IPS DF 19.7 (cell line): ENCODE data around the gene ANKRD13B.
"Not testable (repeated sequence)": the region's sequence is repeated elsewhere in the genome, so short reads cannot be mapped to it uniquely, and the experiment has no call there.

Experiments
- DNase-seq: peaks from one replicate; pipeline ENCODE4 v3.0.0-alpha.2; 2013; ENCODE audit warnings: low read depth, low spot score

The ANKRD13B gene

DNA sequence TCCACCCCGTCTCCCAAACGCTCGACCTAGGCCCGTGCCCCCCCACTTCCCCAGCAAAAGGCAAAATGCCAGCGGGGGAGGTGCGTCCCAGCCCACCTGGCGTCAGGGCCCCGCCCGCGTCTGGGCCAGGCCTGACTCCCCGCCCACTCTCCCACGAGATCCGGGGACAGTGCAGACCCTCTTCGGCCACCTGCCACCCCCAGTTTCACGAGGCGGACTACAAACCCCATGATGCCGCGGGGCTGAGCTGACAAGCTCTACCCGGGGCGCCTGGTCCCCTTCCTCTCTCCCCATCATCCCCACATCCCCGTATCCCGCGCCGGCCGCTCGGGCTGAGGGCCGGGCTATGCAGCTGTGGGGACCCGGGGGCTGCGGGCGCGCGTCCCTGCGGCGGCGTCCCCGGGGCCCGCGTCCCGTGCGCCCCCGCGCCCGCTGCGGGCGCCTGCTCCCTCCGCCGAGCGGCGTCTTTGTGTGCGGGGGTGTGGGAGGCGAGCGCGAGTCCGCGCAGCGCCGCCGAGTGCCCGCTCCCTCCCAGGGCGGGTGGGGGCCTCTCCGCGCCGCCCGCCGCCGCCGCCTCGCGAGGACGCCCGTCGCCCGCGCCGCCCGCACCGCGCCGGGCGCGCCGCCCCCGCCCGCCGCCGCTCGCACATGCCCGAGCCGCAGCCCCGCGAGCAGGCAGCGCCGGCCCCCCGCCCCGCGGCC is at the start of gene ANKRD13B:
Gene ANKRD13B, plus strand, starts transcription at position 283 of the 702 bp plus-strand sequence. CDS start 490 bp downstream, outside the sequence.
- no peak for DNase-seq

DNA sequence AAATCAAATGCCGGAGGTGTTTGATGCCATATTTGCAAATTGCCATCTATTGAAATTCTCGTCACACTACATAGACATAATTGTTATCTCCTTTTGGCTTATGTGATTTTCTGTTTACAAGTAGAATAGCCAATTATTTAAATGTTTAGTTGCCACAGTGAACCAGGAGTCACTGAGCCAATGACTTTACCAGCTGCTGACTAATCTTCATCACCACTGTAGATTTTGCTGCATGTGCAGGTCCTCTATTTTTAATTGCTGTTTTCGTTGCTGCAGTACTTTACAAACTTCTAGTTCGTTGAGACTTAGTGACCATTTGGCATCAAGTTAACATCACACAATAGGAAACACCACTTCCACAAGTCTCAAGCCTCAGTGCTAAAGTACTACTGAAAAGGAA is 48.9 kb upstream of the ANKRD13B start:
- no peak for DNase-seq

DNA sequence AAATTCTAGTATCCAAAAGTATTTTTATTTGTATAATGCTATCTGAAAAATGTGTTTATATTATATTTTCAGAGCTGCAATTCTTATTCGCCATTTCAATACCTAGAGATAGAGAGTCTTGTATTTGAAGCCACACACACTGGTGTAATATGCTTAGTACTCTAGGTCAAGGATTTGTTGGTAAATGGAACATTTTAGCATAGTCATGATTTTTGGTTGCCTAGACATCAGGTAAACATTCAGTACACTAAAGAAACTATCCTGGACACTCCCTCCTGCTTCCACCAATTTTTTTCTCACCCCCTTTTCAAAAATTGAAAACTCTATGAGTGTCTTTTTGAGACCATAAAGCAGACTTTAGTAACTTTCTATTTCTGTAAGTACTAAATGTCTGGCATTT is 46.8 kb upstream of the ANKRD13B start:
- DNase-seq: no peak

DNA sequence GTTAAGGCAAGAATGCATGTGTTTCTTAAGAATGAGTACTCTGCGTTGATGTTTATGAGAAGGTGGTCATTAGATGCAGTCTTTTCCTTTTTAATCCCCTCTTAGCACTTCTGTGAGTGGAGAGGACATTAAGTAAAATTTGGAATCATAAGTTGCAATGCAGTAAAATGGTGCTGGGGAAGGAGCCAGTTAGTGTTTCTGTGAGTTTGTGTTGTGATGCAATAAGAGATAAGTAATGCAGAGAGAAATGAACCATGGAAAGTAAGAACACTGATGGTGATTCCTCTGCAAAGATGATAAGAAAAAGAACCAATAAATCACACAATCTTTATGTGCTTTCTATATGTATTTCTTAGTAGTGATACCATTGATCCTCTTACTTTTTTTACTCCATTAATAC is 46.1 kb upstream of the ANKRD13B start:
- DNase-seq: no peak

DNA sequence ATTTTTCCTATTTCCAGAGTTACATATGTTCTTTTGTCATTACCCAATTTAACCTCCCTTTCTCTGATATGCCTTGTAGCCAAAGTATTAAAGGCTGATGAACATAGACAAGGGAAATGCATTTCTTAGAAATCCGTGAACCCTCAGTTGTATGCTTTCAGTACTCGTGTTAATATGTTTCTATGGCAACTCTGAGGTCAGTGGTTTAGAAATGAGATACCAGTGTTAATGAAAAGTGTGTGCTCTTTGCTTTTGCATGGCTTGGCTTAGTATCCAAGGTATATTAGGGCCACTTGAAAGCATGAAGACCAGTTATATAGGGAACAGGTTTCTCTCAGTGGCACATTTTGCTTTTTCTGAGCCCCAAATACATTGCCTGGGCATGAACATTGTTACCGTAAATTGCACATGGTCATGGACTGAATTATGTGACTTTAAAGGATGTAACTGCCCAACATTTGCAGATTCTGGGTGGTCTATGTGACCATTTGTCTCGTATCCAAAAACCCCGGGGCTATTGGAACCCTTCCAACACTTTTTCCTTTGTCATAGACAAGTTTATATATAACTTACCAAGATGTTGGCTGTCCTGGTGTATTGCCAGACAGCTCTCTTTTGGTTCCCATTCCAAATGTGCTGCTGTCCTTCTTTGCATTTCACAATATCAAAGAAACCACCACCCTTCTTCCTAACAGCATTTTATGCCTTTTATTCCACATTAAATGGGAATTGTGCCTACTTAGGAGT is 43.6 kb upstream of the ANKRD13B start:
- no peak for DNase-seq

DNA sequence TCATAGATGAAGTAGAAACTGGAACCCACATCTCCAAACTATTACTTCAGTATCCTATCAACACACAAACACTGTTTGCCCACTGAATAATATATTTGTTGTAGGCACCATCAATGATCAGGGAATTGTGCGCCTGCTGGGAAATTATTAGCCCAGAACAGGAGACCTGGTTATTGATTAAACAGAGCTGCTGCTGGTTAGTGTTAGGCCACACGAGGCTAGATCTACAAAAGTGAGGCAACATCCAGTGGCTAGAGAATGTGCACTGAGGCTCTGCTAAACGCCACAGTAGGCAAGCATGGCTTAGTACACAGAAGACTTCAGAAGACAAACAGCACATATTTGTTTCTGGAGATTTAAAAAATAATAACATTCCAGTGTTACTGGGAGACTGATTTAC is 37.1 kb upstream of the ANKRD13B start:
- DNase-seq: no peak

DNA sequence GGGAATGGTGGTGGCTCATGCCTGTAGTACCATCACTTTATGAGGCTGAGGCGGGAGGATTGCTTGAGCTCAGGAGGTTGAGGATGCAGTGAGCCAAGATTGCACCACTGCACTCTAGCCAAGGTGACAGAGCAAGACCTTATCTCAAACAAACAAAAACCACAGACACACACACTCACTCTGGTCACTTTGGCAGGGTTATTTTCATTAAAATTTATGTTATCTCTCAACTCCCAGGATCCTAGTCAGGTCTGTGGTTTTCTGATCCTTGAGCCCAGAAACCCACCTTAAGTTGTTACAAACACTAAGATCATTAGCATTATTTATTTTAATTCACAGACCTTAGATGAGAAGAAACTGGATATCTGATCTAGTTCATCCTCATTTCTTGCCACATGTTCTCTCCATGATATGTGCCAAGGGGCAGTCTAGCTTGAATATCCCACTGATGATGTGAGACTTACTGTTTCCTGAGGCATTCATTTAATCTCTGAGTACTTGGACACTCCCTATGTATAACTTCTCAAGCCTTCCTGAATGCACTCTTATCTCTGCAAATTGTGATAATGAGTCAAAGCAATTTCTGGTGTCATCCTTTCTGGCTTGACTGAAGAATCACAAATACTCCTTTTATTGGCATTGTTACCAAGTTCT is 35.7 kb upstream of the ANKRD13B start:
- no peak for DNase-seq

DNA sequence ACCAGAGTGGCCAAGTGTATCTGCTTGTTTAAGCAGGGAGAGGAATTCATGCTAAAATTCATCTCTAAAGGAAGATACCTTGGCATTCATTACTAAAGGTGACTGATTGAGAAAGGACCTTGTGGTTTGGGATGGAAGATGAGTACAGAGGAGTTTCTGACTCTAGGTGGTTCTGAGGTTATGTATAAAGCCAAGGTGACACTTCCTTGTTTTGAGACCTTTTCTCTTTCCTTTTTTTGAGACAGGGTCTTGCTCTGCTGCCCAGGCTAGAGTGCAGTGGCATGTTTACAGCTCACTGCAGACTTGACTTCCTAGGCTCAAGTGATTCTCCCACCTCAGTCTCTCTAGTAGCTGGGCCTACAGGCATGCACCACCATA is 35.2 kb upstream of the ANKRD13B start:
- no peak for DNase-seq

DNA sequence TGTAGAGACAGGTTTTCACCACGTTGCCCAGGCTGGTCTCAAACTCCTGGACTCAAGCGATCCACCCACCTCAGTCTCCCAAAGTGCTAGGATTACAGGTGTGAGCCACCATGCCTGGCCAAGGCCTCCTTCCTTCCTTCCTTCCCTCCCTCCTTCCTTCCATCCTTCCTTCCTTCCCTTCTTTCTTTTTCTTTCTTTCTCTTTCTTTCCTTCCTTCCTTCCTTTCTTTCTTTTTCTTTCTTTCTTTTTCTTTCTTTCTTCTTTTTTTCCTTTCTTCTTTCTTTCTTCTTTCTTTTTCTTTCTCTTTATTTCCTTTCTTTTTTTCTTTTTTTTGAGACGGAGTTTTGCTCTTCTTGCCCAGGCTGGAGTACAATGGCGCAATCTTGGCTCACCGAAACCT is 34.8 kb upstream of the ANKRD13B start:
- not testable (repeated sequence) for DNase-seq

DNA sequence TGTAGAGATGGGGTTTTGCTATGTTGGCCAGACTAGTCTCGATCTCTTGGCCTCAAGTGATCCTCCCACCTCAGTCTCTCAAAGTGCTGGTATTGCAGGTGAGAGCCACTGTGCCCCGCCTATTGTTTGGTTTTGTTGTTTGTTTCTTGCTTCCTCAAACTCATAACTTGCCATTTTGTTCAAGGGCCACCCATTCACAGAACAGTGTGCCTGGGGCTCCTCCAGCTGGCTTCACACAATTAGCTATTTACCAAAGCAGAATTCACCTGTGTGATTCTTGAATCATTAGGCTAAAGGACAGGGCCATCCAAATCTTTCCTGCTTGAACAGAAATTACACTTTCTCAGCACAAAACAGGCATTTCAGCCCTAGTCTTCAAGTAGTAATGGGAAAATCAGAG is 33.3 kb upstream of the ANKRD13B start:
- no peak for DNase-seq

DNA sequence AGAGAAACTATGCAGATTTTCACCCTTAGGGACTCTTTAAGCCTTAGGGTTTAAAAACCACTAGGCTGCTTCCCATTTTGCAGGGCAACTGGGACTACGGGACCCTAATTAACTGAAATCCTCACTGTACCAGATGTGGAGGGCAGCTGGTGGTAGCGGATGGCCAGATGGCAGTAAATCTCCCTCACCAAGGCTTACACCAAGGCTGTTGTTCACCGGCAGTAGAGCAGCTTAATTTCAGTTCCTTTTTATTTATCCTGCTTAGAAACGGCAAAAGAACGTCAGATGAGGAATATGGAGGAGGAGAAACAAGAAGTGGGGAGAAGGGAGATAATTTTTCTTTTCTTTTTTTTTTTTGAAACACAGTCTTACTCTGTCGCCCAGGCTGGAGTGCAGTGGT is 32.6 kb upstream of the ANKRD13B start:
- no peak for DNase-seq

DNA sequence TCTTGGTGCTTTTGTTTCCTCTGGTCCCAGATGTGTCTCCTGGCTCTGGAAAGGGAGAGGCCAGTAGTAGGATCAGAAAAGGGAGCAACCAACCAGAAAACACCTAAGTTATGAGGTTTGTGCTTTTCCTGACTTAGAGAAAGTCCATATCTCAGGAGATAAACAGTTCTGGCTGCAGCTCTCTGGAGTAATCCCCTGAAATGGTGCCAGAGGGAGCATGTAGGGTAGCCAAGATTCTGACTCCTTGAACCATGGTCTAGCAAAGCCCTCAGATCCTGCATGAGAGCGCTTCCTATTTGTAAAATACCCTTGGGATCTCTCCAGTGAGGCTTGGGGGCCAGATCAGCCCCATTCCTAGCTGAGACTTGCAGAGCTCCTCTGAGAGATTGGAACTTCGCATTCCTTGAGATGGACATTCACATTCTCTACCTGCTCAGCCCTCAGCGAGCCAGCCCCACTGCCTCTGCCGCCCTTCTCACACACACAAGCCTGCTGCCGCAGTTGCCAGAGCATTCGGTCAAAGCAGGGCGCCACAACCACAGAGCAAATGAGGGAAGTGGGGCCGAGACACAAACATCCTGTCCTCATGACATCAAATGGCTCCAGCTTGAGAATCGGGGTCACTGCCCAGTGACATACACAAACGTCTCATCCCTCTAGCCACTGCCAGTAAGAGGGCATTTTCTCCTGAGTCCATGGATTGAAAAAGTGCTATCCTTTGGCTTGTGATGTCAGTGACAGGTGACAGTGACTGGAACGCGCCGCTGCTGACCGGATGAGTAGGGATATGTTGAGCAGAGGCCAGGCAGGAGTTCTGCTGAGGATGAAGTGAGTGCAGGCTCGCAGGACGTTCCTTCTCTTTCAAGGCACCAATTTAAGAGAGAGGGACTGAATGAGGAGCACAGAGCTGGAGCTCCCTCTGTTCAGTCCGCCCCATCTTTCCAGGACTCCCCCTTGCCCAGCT is 31.1 kb upstream of the ANKRD13B start:
- DNase-seq: no peak

DNA sequence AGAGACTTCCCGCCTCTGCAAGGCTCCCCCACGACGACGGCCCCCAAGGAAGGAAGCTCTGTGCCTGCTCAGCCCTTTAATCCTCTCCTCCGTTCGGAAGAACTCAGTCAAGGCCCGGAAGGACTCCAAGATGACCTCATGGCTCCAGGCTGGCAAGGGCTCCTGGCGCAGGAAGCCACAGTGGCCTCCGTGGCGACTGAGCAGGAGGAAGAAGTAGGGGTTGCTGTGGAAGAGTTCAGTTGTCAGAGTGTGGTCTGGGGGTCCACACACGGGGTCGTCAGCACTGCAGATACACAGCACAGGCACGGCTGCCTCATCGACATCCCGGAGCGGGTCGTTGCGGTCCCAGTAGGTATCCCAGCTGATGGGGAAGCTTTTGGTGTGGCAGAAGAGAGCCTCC is 30.3 kb upstream of the ANKRD13B start:
- no peak for DNase-seq

DNA sequence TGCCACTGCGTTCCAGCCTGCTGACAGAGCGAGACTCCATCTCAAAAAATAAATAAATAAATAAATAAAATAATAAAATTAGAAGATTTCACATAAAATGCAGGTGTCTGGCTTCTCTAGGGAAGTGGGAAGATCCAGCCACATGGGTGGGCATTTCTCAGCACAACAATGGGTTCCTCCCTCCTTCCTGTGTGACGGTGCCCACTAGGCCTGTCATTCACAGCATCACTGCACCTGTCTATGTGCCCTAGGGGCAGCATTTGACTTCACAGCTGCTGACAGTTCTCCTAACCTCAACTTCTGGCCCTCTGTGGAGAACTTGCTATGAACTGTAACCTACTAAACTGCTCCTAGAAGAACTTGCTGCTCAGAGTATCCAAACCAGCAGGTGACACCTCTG is 29.1 kb upstream of the ANKRD13B start:
- no peak for DNase-seq

DNA sequence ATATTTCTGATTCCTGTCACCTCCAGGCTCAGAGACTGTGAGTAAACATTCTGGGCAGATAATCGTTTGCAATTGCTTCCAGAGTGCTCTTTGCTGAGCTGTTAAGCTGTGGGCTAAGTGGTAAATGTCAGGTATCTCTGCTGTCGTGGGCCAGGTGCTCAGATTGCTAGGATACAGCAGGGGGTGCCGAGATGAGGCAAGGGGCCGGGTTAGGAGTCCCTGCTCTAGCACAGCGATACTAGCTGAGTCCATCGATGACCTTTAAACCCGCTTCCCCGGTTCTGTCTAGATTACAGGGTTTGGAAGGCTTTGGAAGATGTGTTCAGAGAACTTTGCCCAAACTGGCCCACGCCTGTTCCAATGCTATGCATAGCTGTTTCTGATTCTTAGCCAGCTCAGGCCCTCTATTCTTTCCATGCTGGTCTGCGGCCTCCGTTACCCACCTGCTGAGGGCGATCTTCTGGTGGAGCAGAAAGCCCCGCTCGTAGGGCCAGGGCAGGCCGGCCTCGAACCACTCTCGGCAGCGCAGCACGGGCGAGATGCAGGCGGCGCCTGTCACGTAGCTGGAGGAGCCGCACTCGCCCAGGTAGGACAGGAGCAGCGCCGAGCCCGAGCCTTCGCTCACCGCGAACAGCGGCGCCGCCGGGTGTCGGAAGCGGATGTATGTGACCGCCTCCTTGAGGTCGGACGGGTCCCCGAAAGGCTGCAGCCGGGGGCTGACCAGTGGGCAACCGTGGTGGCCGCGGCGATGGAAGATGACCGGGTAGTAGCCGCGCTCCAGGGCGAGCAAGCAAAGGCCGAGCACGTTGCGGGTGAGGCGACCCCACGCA is 27.1 kb upstream of the ANKRD13B start:
- no peak for DNase-seq

DNA sequence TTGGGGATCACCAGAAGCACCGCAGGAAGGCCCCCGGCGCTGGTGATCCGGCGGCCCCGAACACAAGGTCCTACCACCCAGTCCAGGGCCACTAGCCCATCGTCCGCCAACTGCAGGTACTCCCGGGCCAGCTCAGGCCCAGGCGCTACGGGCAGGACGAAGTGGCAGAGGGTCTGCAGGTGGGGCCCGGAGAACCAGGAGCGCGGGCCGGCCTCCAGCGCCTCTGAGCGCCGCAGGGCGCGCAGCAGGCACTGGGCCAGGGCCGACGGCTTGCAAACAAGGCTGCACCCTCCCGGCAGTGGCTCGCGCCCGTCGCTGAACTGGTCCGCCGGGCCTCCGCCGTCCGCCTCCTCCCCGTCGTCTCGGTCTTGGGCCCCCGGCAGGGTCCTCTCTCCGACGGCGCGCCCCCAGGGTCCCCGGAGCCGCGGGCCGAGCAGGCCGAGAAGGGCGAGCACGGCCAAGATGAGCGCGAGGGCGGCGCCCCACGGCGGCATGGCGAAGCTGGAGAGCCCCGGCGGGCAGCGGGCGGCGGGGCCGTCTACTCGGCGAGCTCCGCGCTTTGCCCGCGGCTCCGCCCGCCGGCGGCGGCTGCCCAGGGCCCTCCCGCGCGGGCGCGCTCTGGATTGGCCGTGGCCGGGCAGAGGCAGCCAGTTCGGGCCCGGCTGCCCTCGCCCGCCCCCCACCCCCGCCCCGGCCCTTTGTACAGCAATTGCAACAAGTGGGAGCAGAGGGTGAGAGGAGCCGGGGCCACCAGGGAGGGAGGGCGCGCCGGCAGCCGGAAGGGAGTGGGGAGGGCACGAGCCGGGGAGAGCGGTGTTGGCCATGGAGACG is 26.2 kb upstream of the ANKRD13B start, which contains the start of gene ABHD15:
Gene ABHD15, minus strand, starts transcription at position 565 of the 831 bp plus-strand sequence. Its CDS starts 71 bp downstream, at position 494.
- no peak for DNase-seq

DNA sequence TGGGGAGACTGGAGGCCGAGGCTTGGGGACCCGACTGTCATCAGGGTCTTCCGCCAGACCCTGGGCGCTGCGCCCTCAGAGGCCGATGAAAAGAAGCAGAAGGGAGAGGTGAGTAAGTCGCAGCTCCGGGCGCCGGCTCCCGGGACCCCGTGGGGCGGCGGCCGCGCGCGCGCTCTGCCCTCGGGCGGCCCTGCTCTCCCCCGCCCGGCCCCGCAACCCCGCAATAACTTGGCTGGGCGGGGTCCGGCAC is 25.7 kb upstream of the ANKRD13B start:
- no peak for DNase-seq

DNA sequence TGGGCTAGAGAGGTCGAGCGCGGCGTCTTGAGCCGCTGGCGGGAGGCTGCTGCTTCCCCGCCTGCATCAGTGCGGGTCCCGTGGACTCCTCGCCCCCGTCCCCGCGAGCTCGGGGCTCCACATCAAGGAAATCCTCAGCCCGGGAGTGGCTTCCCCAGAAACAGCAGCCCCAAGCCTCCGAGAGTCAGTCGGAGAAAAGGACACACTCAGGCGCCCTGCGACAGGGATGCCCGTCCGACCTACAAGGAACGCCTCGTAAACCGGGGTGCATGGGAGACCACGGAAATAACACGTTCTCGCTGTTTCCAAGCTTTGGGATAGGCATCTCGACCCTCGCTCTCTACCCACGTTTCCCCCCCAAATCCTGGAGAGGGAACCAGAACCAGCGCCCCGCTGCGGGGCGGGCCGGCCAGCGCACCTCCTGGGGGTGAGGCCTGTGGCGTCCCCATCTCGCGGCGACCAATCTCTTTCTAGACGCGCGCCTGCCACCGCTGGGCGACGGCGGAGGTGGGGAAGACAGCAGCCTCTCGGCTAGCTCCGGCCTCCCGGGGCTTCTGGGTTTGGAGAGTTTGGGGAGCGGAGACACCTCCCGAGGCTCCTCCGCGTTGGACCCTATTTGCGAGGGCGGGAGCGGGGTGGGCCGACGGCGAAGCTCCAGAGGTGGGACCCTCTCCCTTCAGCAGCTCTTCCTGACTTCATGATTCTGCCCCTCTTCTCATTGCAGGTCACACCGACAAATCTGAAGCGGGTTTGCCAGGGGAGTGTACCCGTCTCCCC is 25.2 kb upstream of the ANKRD13B start:
- DNase-seq: no peak
